Measurements from ENCODE around the gene BAHCC1. TPM values are rescaled to one million over a fixed set of nuclear protein-coding genes. Genes with fewer than 3 reads are reported as not detected.
A peak's percentile ranks its signal among the peaks of the same experiment; 100 is the strongest.

BAHCC1 gene
- total and polyA plus RNA-seq, 2 donors, result 5.8 to 7.3 TPM

DNA sequence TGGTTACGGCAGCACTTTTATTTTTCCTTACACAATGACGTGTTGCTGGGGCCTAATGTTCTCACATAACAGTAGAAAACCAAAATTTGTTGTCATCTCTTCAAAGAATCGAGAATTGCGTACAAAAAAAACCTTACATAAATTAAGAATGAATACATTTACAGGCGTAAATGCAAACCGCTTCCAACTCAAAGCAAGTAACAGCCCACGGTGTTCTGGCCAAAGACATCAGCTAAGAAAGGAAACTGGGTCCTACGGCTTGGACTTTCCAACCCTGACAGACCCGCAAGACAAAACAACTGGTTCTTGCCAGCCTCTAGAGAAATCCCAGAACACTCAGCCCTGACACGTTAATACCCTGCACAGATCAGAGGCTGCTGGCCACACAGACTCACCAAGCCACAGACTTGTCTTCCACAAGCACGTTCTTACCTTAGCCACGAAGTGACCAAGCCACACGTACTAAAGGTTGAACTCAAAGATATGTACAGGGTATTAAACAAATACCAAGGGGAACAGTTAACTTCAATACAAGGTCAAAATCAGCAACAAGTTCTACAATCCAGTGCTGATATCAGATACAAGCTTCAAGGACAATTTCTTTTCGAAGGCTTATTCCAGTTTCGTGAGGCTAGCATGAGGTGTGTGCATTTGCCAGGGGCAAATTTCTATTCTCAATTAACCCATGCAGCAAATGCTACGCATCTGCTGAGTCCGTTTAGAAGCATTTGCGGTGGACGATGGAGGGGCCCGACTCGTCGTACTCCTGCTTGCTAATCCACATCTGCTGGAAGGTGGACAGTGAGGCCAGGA, 114.9 kb downstream of the BAHCC1 start:
- peak overlapping the region; percentile 36 to 45 for H3K27ac ChIP-seq (ENCODE audit: low read depth in 1 of 2, low read length in 1 of 2)
- H3K36me3 ChIP-seq (ENCODE audit: control insufficient read depth in 2 of 2, insufficient read depth in 2 of 2, low read length in 1 of 2), result peaks cover 37% of the 10 kb centered on the region in 2 donors
- peaks cover 0 to 16% of the 10 kb centered on the region in 2 donors for H3K27me3 ChIP-seq (ENCODE audit: control insufficient read depth in 2 of 2, insufficient read depth in 1 of 2, low read length in 1 of 2)
- H3K4me1 ChIP-seq (ENCODE audit: control insufficient read depth in 2 of 2, insufficient read depth in 2 of 2, low read length in 2 of 2), result peaks cover 12 to 42% of the 10 kb centered on the region in 2 donors
- peak overlapping the region; percentile 99 to 100 for H3K4me3 ChIP-seq (ENCODE audit: low read length in 2 of 2)
- peaks cover 0 to under 1% of the 10 kb centered on the region in 2 donors for H3K9me3 ChIP-seq (ENCODE audit: control insufficient read depth in 2 of 2, insufficient read depth in 1 of 2, low read length in 1 of 2)
- 4% methylated on average over 22 of the region's 22 CpGs for WGBS
- no peak for DNase-seq (ENCODE audit: low read depth in 6 of 9, low spot score in 9 of 9)

DNA sequence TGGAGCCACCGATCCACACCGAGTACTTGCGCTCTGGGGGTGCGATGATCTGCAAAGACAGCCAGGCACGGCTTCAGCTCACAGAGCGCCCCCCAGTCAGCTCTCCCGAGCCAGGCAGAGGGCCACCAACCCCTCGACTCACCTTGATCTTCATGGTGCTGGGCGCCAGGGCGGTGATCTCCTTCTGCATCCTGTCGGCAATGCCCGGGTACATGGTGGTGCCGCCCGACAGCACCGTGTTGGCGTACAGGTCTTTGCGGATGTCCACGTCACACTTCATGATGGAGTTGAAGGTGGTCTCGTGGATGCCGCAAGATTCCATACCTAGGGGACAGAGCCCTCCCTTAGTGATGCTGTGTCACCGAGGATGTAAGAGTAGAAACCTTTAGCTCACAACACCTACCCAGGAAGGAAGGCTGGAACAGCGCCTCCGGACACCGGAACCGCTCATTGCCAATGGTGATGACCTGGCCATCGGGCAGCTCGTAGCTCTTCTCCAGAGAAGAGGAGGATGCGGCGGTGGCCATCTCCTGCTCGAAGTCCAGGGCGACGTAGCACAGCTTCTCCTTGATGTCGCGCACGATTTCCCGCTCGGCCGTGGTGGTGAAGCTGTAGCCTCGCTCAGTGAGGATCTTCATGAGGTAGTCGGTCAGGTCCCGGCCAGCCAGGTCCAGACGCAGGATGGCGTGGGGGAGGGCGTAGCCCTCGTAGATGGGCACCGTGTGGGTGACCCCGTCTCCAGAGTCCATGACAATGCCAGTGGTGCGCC, 115.7 kb downstream of the BAHCC1 start:
- 1% methylated on average over 48 of the region's 48 CpGs for WGBS
- peaks cover 37% of the 10 kb centered on the region in 2 donors for H3K36me3 ChIP-seq (ENCODE audit: control insufficient read depth in 2 of 2, insufficient read depth in 2 of 2, low read length in 1 of 2)
- H3K4me3 ChIP-seq (ENCODE audit: low read length in 2 of 2), result peak overlapping the region; percentile 99 to 100
- H3K9me3 ChIP-seq (ENCODE audit: control insufficient read depth in 2 of 2, insufficient read depth in 1 of 2, low read length in 1 of 2), result peaks cover 0 to 7% of the 10 kb centered on the region in 2 donors
- H3K27me3 ChIP-seq (ENCODE audit: control insufficient read depth in 2 of 2, insufficient read depth in 1 of 2, low read length in 1 of 2), result peaks cover 0 to 19% of the 10 kb centered on the region in 2 donors
- peak in 2 of 9 donors; percentile 42 to 54 for DNase-seq (ENCODE audit: low read depth in 6 of 9, low spot score in 9 of 9)
- peaks cover 12 to 47% of the 10 kb centered on the region in 2 donors for H3K4me1 ChIP-seq (ENCODE audit: control insufficient read depth in 2 of 2, insufficient read depth in 2 of 2, low read length in 2 of 2)
- peak overlapping the region; percentile 78 to 89 for H3K27ac ChIP-seq (ENCODE audit: low read depth in 1 of 2, low read length in 1 of 2)

- DNase-seq (ENCODE audit: low read depth in 6 of 9, low spot score in 9 of 9), result peak in 1 of 9 donors; percentile 46
- H3K27me3 ChIP-seq (ENCODE audit: control insufficient read depth in 2 of 2, insufficient read depth in 1 of 2, low read length in 1 of 2), result peaks cover 0 to 22% of the 10 kb centered on the region in 2 donors
- WGBS, result 1% methylated on average over 9 of the region's 9 CpGs
- H3K27ac ChIP-seq (ENCODE audit: low read depth in 1 of 2, low read length in 1 of 2), result peak overlapping the region; percentile 78 to 89
- H3K4me3 ChIP-seq (ENCODE audit: low read length in 2 of 2), result peak overlapping the region; percentile 99 to 100
- H3K36me3 ChIP-seq (ENCODE audit: control insufficient read depth in 2 of 2, insufficient read depth in 2 of 2, low read length in 1 of 2), result peaks cover 37% of the 10 kb centered on the region in 2 donors
- H3K9me3 ChIP-seq (ENCODE audit: control insufficient read depth in 2 of 2, insufficient read depth in 1 of 2, low read length in 1 of 2), result peaks cover 0 to 7% of the 10 kb centered on the region in 2 donors
- peaks cover 12 to 50% of the 10 kb centered on the region in 2 donors for H3K4me1 ChIP-seq (ENCODE audit: control insufficient read depth in 2 of 2, insufficient read depth in 2 of 2, low read length in 2 of 2)
These were observed 116.2 kb downstream of the BAHCC1 start for GRCh38 chr17:81511554-81511803.

- Histone ChIP-seq H3K9me3 (ENCODE audit: control insufficient read depth in 2 of 2, insufficient read depth in 1 of 2, low read length in 1 of 2) (peaks cover 0 to 7% of the 10 kb centered on the region in 2 donors), H3K4me1 (ENCODE audit: control insufficient read depth in 2 of 2, insufficient read depth in 2 of 2, low read length in 2 of 2) (peaks cover 12 to 51% of the 10 kb centered on the region in 2 donors), H3K27ac (ENCODE audit: low read depth in 1 of 2, low read length in 1 of 2) (peak overlapping the region; percentile 89 to 99), H3K27me3 (ENCODE audit: control insufficient read depth in 2 of 2, insufficient read depth in 1 of 2, low read length in 1 of 2) (peaks cover 0 to 27% of the 10 kb centered on the region in 2 donors), H3K36me3 (ENCODE audit: control insufficient read depth in 2 of 2, insufficient read depth in 2 of 2, low read length in 1 of 2) (peaks cover 37% of the 10 kb centered on the region in 2 donors), H3K4me3 (ENCODE audit: low read length in 2 of 2) (peak overlapping the region; percentile 99 to 100)
- DNase-seq (ENCODE audit: low read depth in 6 of 9, low spot score in 9 of 9), result peak in 1 of 9 donors; percentile 35
- under 1% methylated on average over 62 of the region's 62 CpGs for WGBS
These were observed 116.7 kb downstream of the BAHCC1 start for GRCh38 chr17:81511804-81512561.

DNA sequence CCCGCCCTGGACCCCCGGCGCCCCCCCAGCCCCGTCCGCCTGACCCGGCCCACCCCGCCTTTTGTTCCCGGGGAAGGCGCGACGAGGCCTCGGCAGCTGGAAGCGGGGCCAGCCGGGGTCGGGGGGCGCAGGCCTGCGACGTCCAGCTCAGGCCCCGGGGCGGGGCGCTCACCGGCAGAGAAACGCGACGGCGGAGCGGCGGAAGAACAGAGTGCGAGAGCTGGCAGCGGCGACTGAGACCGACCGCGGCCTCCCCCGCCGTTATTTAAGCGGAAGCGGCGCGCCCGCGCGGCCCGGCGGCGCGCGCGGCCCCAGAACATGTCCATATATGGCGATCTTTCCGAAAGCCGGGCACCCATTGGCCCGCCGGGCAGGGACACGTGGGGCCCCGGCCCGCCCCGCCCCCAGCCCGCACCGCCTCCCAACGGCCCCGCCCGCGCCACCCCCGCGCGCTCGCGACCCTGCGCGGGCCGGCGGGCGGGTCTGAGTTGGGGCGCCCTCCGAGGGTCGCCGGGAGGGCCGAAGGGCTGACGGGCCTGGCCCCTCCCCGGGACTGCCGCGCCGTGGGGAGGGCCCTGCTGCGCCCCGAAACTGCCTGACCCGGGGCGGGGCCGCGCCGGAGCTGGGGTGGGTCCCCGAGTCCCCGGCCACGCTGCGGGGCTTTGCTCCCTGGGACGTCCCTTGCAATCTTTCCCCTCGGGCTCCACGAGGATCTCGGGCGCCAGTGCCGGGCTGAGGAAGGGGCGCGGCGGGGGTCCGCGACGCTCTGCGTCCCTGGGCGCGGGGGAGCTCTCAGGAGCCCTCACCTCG, 117.5 kb downstream of the BAHCC1 start, which contains the start of gene ACTG1:
Gene ACTG1 (minus strand): TSS at position 238 of the 810 bp plus-strand sequence. CDS start 445 bp downstream, outside the sequence.
- H3K27ac ChIP-seq (ENCODE audit: low read depth in 1 of 2, low read length in 1 of 2), result peak within 1 kb of the TSS; percentile 95 to 99
- peaks cover 0 to 7% of the 10 kb centered on the region in 2 donors for H3K9me3 ChIP-seq (ENCODE audit: control insufficient read depth in 2 of 2, insufficient read depth in 1 of 2, low read length in 1 of 2)
- H3K4me1 ChIP-seq (ENCODE audit: control insufficient read depth in 2 of 2, insufficient read depth in 2 of 2, low read length in 2 of 2), result peaks cover 12 to 56% of the 10 kb centered on the region in 2 donors
- DNase-seq (ENCODE audit: low read depth in 6 of 9, low spot score in 9 of 9), result peak; percentile 79 to 97 (median 92)
- H3K27me3 ChIP-seq (ENCODE audit: control insufficient read depth in 2 of 2, insufficient read depth in 1 of 2, low read length in 1 of 2), result peaks cover 4 to 35% of the 10 kb centered on the region in 2 donors
- peaks cover 37% of the 10 kb centered on the region in 2 donors for H3K36me3 ChIP-seq (ENCODE audit: control insufficient read depth in 2 of 2, insufficient read depth in 2 of 2, low read length in 1 of 2)
- WGBS, result under 1% methylated on average over 111 of the region's 111 CpGs
- peak within 1 kb of the TSS; percentile 99 to 100 for H3K4me3 ChIP-seq (ENCODE audit: low read length in 2 of 2)

DNA sequence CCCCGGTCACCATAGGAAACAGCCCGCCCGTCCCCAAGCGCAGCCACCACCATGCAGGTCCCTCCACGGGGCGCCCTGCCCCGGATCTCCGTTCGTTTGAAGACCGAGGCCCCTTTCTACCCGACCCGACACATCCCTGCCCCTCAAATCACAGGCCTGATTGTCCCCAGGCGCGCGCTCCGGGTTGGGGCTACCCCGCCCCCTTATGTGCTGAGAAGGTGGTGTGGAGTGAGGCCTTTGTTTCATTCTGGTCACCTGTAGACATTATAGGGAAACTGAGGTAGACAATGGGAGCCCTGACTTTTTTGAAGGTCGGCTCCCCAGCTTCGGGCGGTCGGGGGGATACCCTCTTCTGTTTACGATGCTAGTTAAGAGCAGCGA, 118.1 kb downstream of the BAHCC1 start:
- H3K9me3 ChIP-seq (ENCODE audit: control insufficient read depth in 2 of 2, insufficient read depth in 1 of 2, low read length in 1 of 2), result peaks cover 0 to 7% of the 10 kb centered on the region in 2 donors
- H3K27me3 ChIP-seq (ENCODE audit: control insufficient read depth in 2 of 2, insufficient read depth in 1 of 2, low read length in 1 of 2), result peaks cover 8 to 41% of the 10 kb centered on the region in 2 donors
- peaks cover 37% of the 10 kb centered on the region in 2 donors for H3K36me3 ChIP-seq (ENCODE audit: control insufficient read depth in 2 of 2, insufficient read depth in 2 of 2, low read length in 1 of 2)
- WGBS, result under 1% methylated on average over 23 of the region's 23 CpGs
- peak in 4 of 9 donors; percentile 44 to 78 (median 62) for DNase-seq (ENCODE audit: low read depth in 6 of 9, low spot score in 9 of 9)
- peak overlapping the region; percentile 95 to 99 for H3K27ac ChIP-seq (ENCODE audit: low read depth in 1 of 2, low read length in 1 of 2)
- peaks cover 12 to 52% of the 10 kb centered on the region in 2 donors for H3K4me1 ChIP-seq (ENCODE audit: control insufficient read depth in 2 of 2, insufficient read depth in 2 of 2, low read length in 2 of 2)
- peak overlapping the region; percentile 60 to 99 for H3K4me3 ChIP-seq (ENCODE audit: low read length in 2 of 2)

- Histone ChIP-seq H3K9me3 (ENCODE audit: control insufficient read depth in 2 of 2, insufficient read depth in 1 of 2, low read length in 1 of 2) (peaks cover 0 to 11% of the 10 kb centered on the region in 2 donors), H3K27ac (ENCODE audit: low read depth in 1 of 2, low read length in 1 of 2) (peak overlapping the region; percentile 95 to 99), H3K27me3 (ENCODE audit: control insufficient read depth in 2 of 2, insufficient read depth in 1 of 2, low read length in 1 of 2) (peaks cover 12 to 46% of the 10 kb centered on the region in 2 donors), H3K4me1 (ENCODE audit: control insufficient read depth in 2 of 2, insufficient read depth in 2 of 2, low read length in 2 of 2) (peaks cover 16 to 52% of the 10 kb centered on the region in 2 donors), H3K4me3 (ENCODE audit: low read length in 2 of 2) (peak overlapping the region; percentile 60 to 99), H3K36me3 (ENCODE audit: control insufficient read depth in 2 of 2, insufficient read depth in 2 of 2, low read length in 1 of 2) (peaks cover 32 to 34% of the 10 kb centered on the region in 2 donors)
- DNase-seq (ENCODE audit: low read depth in 6 of 9, low spot score in 9 of 9), result peak in 2 of 9 donors; percentile 45 to 68
- WGBS, result 1% methylated on average over 64 of the region's 64 CpGs
These were observed 118.7 kb downstream of the BAHCC1 start for GRCh38 chr17:81513753-81514488.
